SK-N-SH treated with all-trans-retinoic acid at 6 μM for 48 hours (cell line): ENCODE results near the gene EML1.

Experiments
- ATAC-seq: fragments of 200-7000 bp; cut with Tn5 transposase; 3 replicates; pipeline ENCODE4 v1.9.1; 2020; ENCODE audit warnings: mild to moderate bottlenecking, moderate library complexity
- ARNTL ChIP-seq: fragments of 450-650 bp; formaldehyde crosslinking; IDR thresholded peaks from 2 replicates; pipeline ENCODE4 v1.5.0; 2020; ENCODE audit warnings: low read depth, mild to moderate bottlenecking, moderate library complexity, borderline replicate concordance
- CSRNP3 ChIP-seq: fragments of 250-450 bp; sonication (Bioruptor Pico); IDR thresholded peaks from 2 replicates; pipeline ENCODE4 v1.5.1; 2021; ENCODE audit warnings: mild to moderate bottlenecking, moderate library complexity
- ISL1 ChIP-seq: fragments of 250-450 bp; sonication (Bioruptor Pico); IDR thresholded peaks from 2 replicates; pipeline ENCODE4 v2.1.2; 2022; ENCODE audit warnings: mild to moderate bottlenecking, moderate library complexity
- PATZ1 ChIP-seq: fragments of 250-450 bp; sonication (Bioruptor Pico); IDR thresholded peaks from 2 replicates; pipeline ENCODE4 v1.8.0; 2020; ENCODE audit warnings: mild to moderate bottlenecking, moderate library complexity, borderline replicate concordance
- RARB ChIP-seq: fragments of 250-450 bp; sonication (Bioruptor Pico); IDR thresholded peaks from 2 replicates; pipeline ENCODE4 v1.8.0; 2021; ENCODE audit warnings: mild to moderate bottlenecking, moderate library complexity
- SNAI2 ChIP-seq: fragments of 250-450 bp; sonication (Bioruptor Pico); IDR thresholded peaks from 2 replicates; pipeline ENCODE4 v1.5.0; 2020; ENCODE audit warnings: mild to moderate bottlenecking, moderate library complexity
- TCF4 ChIP-seq: fragments of 250-450 bp; sonication (Bioruptor Pico); IDR thresholded peaks from 2 replicates; pipeline ENCODE4 v1.8.0; 2021; ENCODE audit warnings: mild to moderate bottlenecking, moderate library complexity, borderline replicate concordance
- TSHZ2 ChIP-seq: fragments of 250-450 bp; sonication (Bioruptor Pico); IDR thresholded peaks from 2 replicates; pipeline ENCODE4 v1.5.0; 2020; ENCODE audit warnings: mild to moderate bottlenecking, moderate library complexity
- ZC3H10 ChIP-seq: fragments of 250-450 bp; sonication (Bioruptor Pico); IDR thresholded peaks from 2 replicates; pipeline ENCODE4 v1.5.1; 2021; ENCODE audit warnings: mild to moderate bottlenecking, moderate library complexity
- ZFP30 ChIP-seq: fragments of 450-650 bp; formaldehyde crosslinking; IDR thresholded peaks from 2 replicates; pipeline ENCODE4 v1.5.0; 2022; ENCODE audit warnings: mild to moderate bottlenecking, moderate library complexity
- ZNF70 ChIP-seq: fragments of 450-650 bp; formaldehyde crosslinking; IDR thresholded peaks from 2 replicates; pipeline ENCODE4 v1.5.0; 2020; ENCODE audit warnings: mild to moderate bottlenecking, moderate library complexity
- ZNF8 ChIP-seq: fragments of 450-650 bp; formaldehyde crosslinking; IDR thresholded peaks from 2 replicates; pipeline ENCODE4 v1.5.0; 2020; ENCODE audit warnings: mild to moderate bottlenecking, moderate library complexity

Gene EML1

GRCh38 chr14:99966912-99967311 is 173.7 kb downstream of the EML1 start:
- ATAC-seq: no peak
- TF ChIP-seq PATZ1 (no peak), TCF4 (CRISPR knock-in tag) (no peak)

- TF ChIP-seq ZNF8 (no peak), SNAI2 (no peak), ZC3H10 (CRISPR knock-in tag) (no peak), RARB (CRISPR knock-in tag) (no peak), ISL1 (CRISPR knock-in tag) (0 out of 2 replicates have a peak, but pooled peaks have one; percentile 42), ZNF70 (no peak), PATZ1 (no peak), TSHZ2 (CRISPR knock-in tag) (no peak), ZFP30 (CRISPR knock-in tag) (no peak)
- TF ChIP-seq, all 23 proteins: peak for 1
- peak; percentile 74 for ATAC-seq
Measured at GRCh38 chr14:99968191-99968920, 175.1 kb downstream of the EML1 start.

GRCh38 chr14:99968941-99969340 is 175.7 kb downstream of the EML1 start:
- peak; percentile 25; the same call in 2 of the 3 replicates for ATAC-seq
- TF ChIP-seq ZFP30 (CRISPR knock-in tag): no peak
- TF ChIP-seq PATZ1: no peak
- TF ChIP-seq ZC3H10 (CRISPR knock-in tag): no peak
- TF ChIP-seq CSRNP3 (CRISPR knock-in tag): no peak

GRCh38 chr14:99969673-99970322 is 176.6 kb downstream of the EML1 start:
- no peak for TF ChIP-seq ZNF70
- TF ChIP-seq ARNTL (CRISPR knock-in tag): no peak
- TF ChIP-seq SNAI2: no peak
- TF ChIP-seq TCF4 (CRISPR knock-in tag): no peak
- ATAC-seq: no peak
